MG63 (cell line): ENCODE measurements around the gene GDI1. TPM values are rescaled to one million over a fixed set of nuclear protein-coding genes. Genes with fewer than 3 reads are reported as not detected.

ENCODE experiments used
- total RNA-seq: library from RNA; depleted of rRNA; stranded (reverse); fragments of >200 nt; shearing (Covaris generic); gene quantifications from 2 replicates; pipeline ENCODE4 v1.2.3, GENCODE V29; 2014; ENCODE audit warnings: low replicate concordance; rRNA removed

The GDI1 gene
- total RNA-seq, 1 experiment from 2014 or later: 43.6 TPM

Other genes starting within 250 kb of the GDI1 start
- not detected in 2 replicates for gene OPN1MW2, start 217.4 kb upstream of the GDI1 start, total RNA-seq
- not detected in 2 replicates for gene OPN1MW3, start 179.6 kb upstream of the GDI1 start, total RNA-seq
- not detected in 2 replicates for gene TEX28, start 142.0 kb upstream of the GDI1 start, total RNA-seq
- not detected in 2 replicates for gene TKTL1, start 141.4 kb upstream of the GDI1 start, total RNA-seq
- gene FLNA, start 62.5 kb upstream of the GDI1 start, total RNA-seq: 1,037 and 1,563 TPM in 2 replicates
- gene EMD, start 57.9 kb upstream of the GDI1 start, total RNA-seq: 48.7 and 62.4 TPM in 2 replicates
- gene RPL10, start 38.8 kb upstream of the GDI1 start, total RNA-seq: 2,393 and 3,736 TPM in 2 replicates
- gene DNASE1L1, start 27.9 kb upstream of the GDI1 start, total RNA-seq: 20.0 and 21.9 TPM in 2 replicates
- gene TAFAZZIN, start 25.6 kb upstream of the GDI1 start, total RNA-seq: 15.1 and 16.2 TPM in 2 replicates
- gene ATP6AP1, start 8.5 kb upstream of the GDI1 start, total RNA-seq: 53.2 and 62.2 TPM in 2 replicates
- gene FAM50A, start 7.0 kb downstream of the GDI1 start, total RNA-seq: 33.4 and 35.4 TPM in 2 replicates
- 0.27 and 5.0 TPM in 2 replicates for gene PLXNA3, start 21.1 kb downstream of the GDI1 start, total RNA-seq
- 20.5 and 25.7 TPM in 2 replicates for gene LAGE3, start 42.1 kb downstream of the GDI1 start, total RNA-seq
- 51.9 and 101 TPM in 2 replicates for gene UBL4A, start 49.5 kb downstream of the GDI1 start, total RNA-seq
- gene SLC10A3, start 53.5 kb downstream of the GDI1 start, total RNA-seq: 5.1 and 15.2 TPM in 2 replicates
- gene FAM3A, start 79.1 kb downstream of the GDI1 start, total RNA-seq: 22.3 and 48.2 TPM in 2 replicates
- gene G6PD, start 109.7 kb downstream of the GDI1 start, total RNA-seq: 50.4 and 61.8 TPM in 2 replicates
- 18.5 and 31.4 TPM in 2 replicates for gene IKBKG, start 110.5 kb downstream of the GDI1 start, total RNA-seq
- gene CTAG1A, start 148.0 kb downstream of the GDI1 start, total RNA-seq: not detected in 2 replicates
- gene CTAG1B, start 182.1 kb downstream of the GDI1 start, total RNA-seq: not detected in 2 replicates
- gene CTAG2, start 216.4 kb downstream of the GDI1 start, total RNA-seq: not detected in 2 replicates